GM21360 (cell line): ENCODE data around the gene PSMG2.

Experiments used
- ATAC-seq: cut with Tn5 transposase; IDR thresholded peaks from one replicate; pipeline ENCODE4 v1.9.1; 2021; ENCODE audit warnings: mild to moderate bottlenecking, moderate library complexity; ENCODE audit not compliant: unreplicated experiment

PSMG2 gene

GRCh38 chr18:12702221-12703095 is at the start of gene PSMG2, which contains the start of gene CEP76:
Gene PSMG2, plus strand, starts transcription at chr18:12703042. Its CDS starts 66 bp downstream, at chr18:12703108.
Gene CEP76, minus strand, starts transcription at chr18:12702723. Its CDS starts 175 bp downstream, at chr18:12702548.
- peak; percentile 62 for ATAC-seq

- ATAC-seq = no peak
Observed at GRCh38 chr18:12654971-12655370, 47.9 kb upstream of the PSMG2 start.

- ATAC-seq = no peak
Observed at GRCh38 chr18:12656605-12656937, 46.3 kb upstream of the PSMG2 start.

- ATAC-seq = peak; percentile 23
Observed at GRCh38 chr18:12656938-12657683, 45.7 kb upstream of the PSMG2 start.

- ATAC-seq = peak; percentile 57
Observed at GRCh38 chr18:12657684-12658425, 45.0 kb upstream of the PSMG2 start, which contains the start of gene SPIRE1. Gene SPIRE1, minus strand, starts transcription at chr18:12658107. Its CDS starts 241 bp downstream, at chr18:12657866.

- peak; percentile 7 for ATAC-seq
Observed at GRCh38 chr18:12658426-12659138, 44.3 kb upstream of the PSMG2 start.

GRCh38 chr18:12659904-12660605 is 42.8 kb upstream of the PSMG2 start:
- no peak for ATAC-seq

- no peak for ATAC-seq
Observed at GRCh38 chr18:12668041-12668440, 34.8 kb upstream of the PSMG2 start.

- no peak for ATAC-seq
Observed at GRCh38 chr18:12679183-12679786, 23.6 kb upstream of the PSMG2 start.

- no peak for ATAC-seq
Observed at GRCh38 chr18:12686100-12686499, 16.7 kb upstream of the PSMG2 start.

GRCh38 chr18:12689256-12689850 is 13.5 kb upstream of the PSMG2 start:
- ATAC-seq = no peak

- no peak for ATAC-seq
Observed at GRCh38 chr18:12692206-12692605, 10.6 kb upstream of the PSMG2 start.

GRCh38 chr18:12694032-12694431 is 8.8 kb upstream of the PSMG2 start:
- no peak for ATAC-seq

GRCh38 chr18:12699747-12700146 is 3.1 kb upstream of the PSMG2 start:
- no peak for ATAC-seq

- no peak for ATAC-seq
Observed at GRCh38 chr18:12701161-12701560, 1.7 kb upstream of the PSMG2 start.

- ATAC-seq = peak; percentile 36
Observed at GRCh38 chr18:12703096-12703567, 290 bp downstream of the PSMG2 start.

- no peak for ATAC-seq
Observed at GRCh38 chr18:12703664-12704063, 822 bp downstream of the PSMG2 start.

- no peak for ATAC-seq
Observed at GRCh38 chr18:12711446-12711845, 8.6 kb downstream of the PSMG2 start.
